GM08714 (cell line): Measurements from ENCODE around the gene TMEM47.

ENCODE experiments used
- H3K4me3 ChIP-seq: fragments of 200-500 bp; sonication (Bioruptor generic); 2 replicates; pipeline ENCODE4 v1.5.1; 2014; ENCODE audit warnings: mild to moderate bottlenecking, low read length, inconsistent platforms
- ZNF274 ChIP-seq: IDR thresholded peaks from 2 replicates; pipeline ENCODE4 v1.6.1; 2012; ENCODE audit warnings: mild to moderate bottlenecking, low read depth, low read length

The TMEM47 gene

GRCh38 chrX:34631479-34632220, 25.4 kb downstream of the TMEM47 start:
- no peak for TF ChIP-seq ZNF274
- no peak overlapping the region for H3K4me3 ChIP-seq

DNA sequence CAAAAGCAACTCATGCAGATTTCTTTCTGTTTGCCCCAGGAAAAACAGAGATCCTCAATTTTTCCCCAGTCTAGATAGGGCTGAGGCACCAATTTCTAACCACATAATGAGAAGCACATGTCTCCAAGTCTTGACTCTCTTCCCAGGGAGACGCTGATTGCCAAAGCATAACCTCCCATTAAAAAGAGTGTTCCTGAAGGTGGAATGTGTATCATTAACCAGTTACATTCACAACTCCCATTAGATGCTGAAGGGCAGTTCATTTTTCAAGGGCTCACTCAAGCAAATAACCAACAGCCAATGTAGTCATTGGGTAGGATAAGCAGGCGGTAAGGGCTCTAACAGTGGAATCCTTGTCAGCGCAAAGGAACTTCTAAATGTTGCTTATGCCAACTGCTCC, 27.5 kb downstream of the TMEM47 start:
- H3K4me3 ChIP-seq: no peak overlapping the region
- TF ChIP-seq ZNF274: no peak

DNA sequence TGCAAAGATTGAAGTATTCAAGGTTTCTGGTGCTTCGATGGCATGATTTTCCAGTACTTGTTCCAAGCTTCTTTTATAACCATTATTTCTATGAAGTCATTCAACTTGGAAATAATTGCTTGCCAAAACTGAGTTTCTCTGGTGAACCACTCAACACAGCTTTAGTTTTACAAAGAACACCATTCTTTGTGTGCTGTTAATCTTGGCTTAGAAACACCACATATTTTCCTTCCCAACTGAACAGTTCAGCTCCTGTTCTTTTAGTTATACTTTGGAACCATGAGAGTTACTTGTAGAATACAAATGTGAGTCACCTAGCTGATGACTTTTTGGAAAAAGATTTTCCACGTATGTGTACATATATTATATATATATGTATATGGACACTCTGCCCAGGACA, 32.7 kb downstream of the TMEM47 start:
- no peak overlapping the region for H3K4me3 ChIP-seq
- no peak for TF ChIP-seq ZNF274

- TF ChIP-seq ZNF274: no peak
- H3K4me3 ChIP-seq: no peak overlapping the region
Measured at GRCh38 chrX:34619920-34620319, 37.2 kb downstream of the TMEM47 start.

DNA sequence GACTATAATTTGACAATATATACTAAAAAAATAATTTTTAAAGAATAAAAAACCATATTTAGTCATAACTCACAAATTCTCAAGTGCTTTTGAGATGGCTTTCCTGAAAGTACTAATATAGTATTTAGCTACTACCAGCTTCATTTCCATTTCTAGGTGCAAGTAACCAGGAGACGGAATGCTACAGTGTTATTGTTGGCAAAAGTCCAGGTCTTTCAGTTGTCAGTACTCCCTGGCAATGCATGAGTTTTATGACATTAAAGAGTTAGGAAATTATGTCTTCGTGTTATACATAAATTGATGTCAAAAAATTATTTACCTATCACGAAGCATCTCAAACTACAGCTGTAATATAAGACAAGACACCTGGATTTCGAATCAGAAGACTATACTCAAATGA, 45.0 kb downstream of the TMEM47 start:
- no peak for TF ChIP-seq ZNF274
- no peak overlapping the region for H3K4me3 ChIP-seq

GRCh38 chrX:34598362-34598761, 58.7 kb downstream of the TMEM47 start:
- TF ChIP-seq ZNF274: no peak
- no peak overlapping the region for H3K4me3 ChIP-seq

- TF ChIP-seq ZNF274: no peak
- H3K4me3 ChIP-seq: no peak overlapping the region
Measured at GRCh38 chrX:34586936-34587335, 70.1 kb downstream of the TMEM47 start.

GRCh38 chrX:34586346-34586911, 70.7 kb downstream of the TMEM47 start:
- no peak for TF ChIP-seq ZNF274
- no peak overlapping the region for H3K4me3 ChIP-seq

DNA sequence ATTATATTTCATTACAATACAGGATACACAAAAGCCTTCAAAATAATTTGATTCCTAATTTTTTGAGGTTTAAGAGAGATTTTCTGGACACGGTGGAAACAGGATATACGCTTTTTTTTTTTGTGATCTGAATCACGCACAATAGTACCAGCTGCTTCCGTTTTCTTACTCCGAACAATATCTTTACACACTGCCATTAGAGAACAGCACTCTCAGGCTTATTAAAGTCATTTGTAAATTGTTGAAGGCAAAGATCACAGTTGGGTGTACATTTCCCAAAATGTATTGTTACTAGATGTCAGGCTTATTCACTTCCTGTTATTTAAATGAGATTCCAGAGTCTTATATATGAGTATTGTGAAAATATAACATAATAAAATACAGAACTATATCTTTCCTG, 71.5 kb downstream of the TMEM47 start:
- no peak for TF ChIP-seq ZNF274
- no peak overlapping the region for H3K4me3 ChIP-seq

- H3K4me3 ChIP-seq: no peak overlapping the region
- TF ChIP-seq ZNF274: no peak
Measured at GRCh38 chrX:34584781-34585180, 72.3 kb downstream of the TMEM47 start.

DNA sequence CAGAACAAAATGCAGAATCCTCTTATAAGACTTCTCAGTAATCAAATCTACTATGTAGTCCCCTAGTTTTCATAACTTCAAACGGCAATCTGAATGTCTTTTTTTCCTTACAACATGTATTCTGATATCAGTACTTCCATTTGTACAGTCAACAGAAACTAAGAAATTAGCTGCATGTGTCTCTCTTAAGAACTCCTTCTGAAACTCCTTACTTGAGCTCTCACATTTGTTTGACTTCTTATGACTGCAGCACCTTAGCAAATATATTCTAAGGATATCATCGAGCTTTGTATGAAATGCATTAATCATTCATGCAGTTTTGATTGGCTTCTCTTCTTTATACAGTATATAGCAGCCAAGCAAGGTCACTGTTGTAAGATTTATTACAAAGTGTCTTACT, 77.0 kb downstream of the TMEM47 start:
- H3K4me3 ChIP-seq: no peak overlapping the region
- TF ChIP-seq ZNF274: no peak

- H3K4me3 ChIP-seq: no peak overlapping the region
- TF ChIP-seq ZNF274: no peak
Measured at GRCh38 chrX:34578237-34578636, 78.8 kb downstream of the TMEM47 start.
